ENCODE measurements around the gene EN1. TPM values are rescaled to one million over a fixed set of nuclear protein-coding genes. Genes with fewer than 3 reads are reported as not detected.

The EN1 gene
- total and polyA plus RNA-seq, 3 experiments from 2014 or later: not detected

- no peak overlapping the region for H3K4me3 ChIP-seq (ENCODE audit: low read length)
- Mint-ChIP-seq H3K4me1 (peaks cover 6 to 16% (median 6%) of the 10 kb centered on the region in 3 donors), H3K4me3 (no peak overlapping the region), H3K27ac (no peak overlapping the region), H3K9me3 (peaks cover 0 to 3% (median 0%) of the 10 kb centered on the region in 5 donors), H3K27me3 (peaks cover 53 to 68% of the 10 kb centered on the region in 2 donors), H3K36me3 (no peaks in the 10 kb centered on the region)
- no peaks in the 10 kb centered on the region for H3K4me1 ChIP-seq (ENCODE audit: insufficient read depth, low read length)
- CTCF ChIA-PET: no interaction called here
- no peaks in the 10 kb centered on the region for H3K9me3 ChIP-seq (ENCODE audit: low read length)
- no peak for DNase-seq
- H3K27me3 ChIP-seq (ENCODE audit: insufficient read depth, low read length, poor library complexity, severe bottlenecking): peaks cover 7% of the 10 kb centered on the region
- no peaks in the 10 kb centered on the region for H3K36me3 ChIP-seq (ENCODE audit: insufficient read depth, low read length)
- POLR2A ChIA-PET: no interaction called here
- no peak overlapping the region for H3K27ac ChIP-seq (ENCODE audit: low read depth, low read length)
These were observed 15.2 kb downstream of the EN1 start for GRCh38 chr2:118832071-118832790.

DNA sequence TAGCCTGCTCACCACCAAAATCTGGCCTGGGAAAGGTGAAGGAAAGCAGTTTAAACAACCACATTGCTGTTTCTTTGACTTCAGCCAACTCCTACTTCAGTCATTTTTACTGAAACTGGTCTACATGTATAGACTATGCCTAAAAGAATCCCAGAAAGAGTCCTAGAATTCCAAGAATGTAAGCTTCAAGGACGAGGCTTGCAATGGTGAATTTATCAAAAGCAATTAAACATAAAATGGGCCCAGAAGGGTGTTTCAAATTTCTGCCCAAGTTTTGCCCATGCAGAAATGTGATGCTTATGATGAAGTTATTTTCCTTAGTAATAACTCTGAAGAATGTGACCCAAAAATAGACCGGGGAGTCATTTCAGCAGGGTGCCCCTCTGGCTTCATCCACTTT, 16.6 kb downstream of the EN1 start:
- Mint-ChIP-seq H3K4me3 (no peak overlapping the region), H3K27ac (no peak overlapping the region), H3K36me3 (no peaks in the 10 kb centered on the region), H3K4me1 (peaks cover 0 to 9% (median 3%) of the 10 kb centered on the region in 3 donors), H3K27me3 (peaks cover 43 to 56% of the 10 kb centered on the region in 2 donors), H3K9me3 (no peaks in the 10 kb centered on the region)
- no peak overlapping the region for H3K4me3 ChIP-seq (ENCODE audit: low read length)
- H3K27me3 ChIP-seq (ENCODE audit: insufficient read depth, low read length, poor library complexity, severe bottlenecking): peaks cover 5% of the 10 kb centered on the region
- ChIA-PET POLR2A (no interaction called here), CTCF (no interaction called here)
- DNase-seq: no peak
- no peaks in the 10 kb centered on the region for H3K4me1 ChIP-seq (ENCODE audit: insufficient read depth, low read length)
- H3K9me3 ChIP-seq (ENCODE audit: low read length): no peaks in the 10 kb centered on the region
- no peaks in the 10 kb centered on the region for H3K36me3 ChIP-seq (ENCODE audit: insufficient read depth, low read length)
- H3K27ac ChIP-seq (ENCODE audit: low read depth, low read length): no peak overlapping the region

- Mint-ChIP-seq H3K27me3 (peaks cover 37 to 58% of the 10 kb centered on the region in 2 donors), H3K4me1 (peaks cover 0 to 4% (median 3%) of the 10 kb centered on the region in 3 donors), H3K9me3 (no peaks in the 10 kb centered on the region), H3K27ac (no peak overlapping the region), H3K36me3 (no peaks in the 10 kb centered on the region), H3K4me3 (no peak overlapping the region)
- no peak overlapping the region for H3K27ac ChIP-seq (ENCODE audit: low read depth, low read length)
- ChIA-PET CTCF (no interaction called here), POLR2A (no interaction called here)
- no peaks in the 10 kb centered on the region for H3K9me3 ChIP-seq (ENCODE audit: low read length)
- H3K4me3 ChIP-seq (ENCODE audit: low read length): no peak overlapping the region
- H3K4me1 ChIP-seq (ENCODE audit: insufficient read depth, low read length): no peaks in the 10 kb centered on the region
- H3K27me3 ChIP-seq (ENCODE audit: insufficient read depth, low read length, poor library complexity, severe bottlenecking): peaks cover 5% of the 10 kb centered on the region
- no peak for DNase-seq
- H3K36me3 ChIP-seq (ENCODE audit: insufficient read depth, low read length): no peaks in the 10 kb centered on the region
These were observed 17.3 kb downstream of the EN1 start for GRCh38 chr2:118830118-118830517.

- ChIA-PET POLR2A (no interaction called here), CTCF (no interaction called here)
- H3K4me1 Mint-ChIP-seq: no peaks in the 10 kb centered on the region
- Histone ChIP-seq H3K27ac (ENCODE audit: low read depth, low read length) (no peak overlapping the region), H3K4me1 (ENCODE audit: insufficient read depth, low read length) (no peaks in the 10 kb centered on the region), H3K4me3 (ENCODE audit: low read length) (no peak overlapping the region), H3K27me3 (ENCODE audit: insufficient read depth, low read length, poor library complexity, severe bottlenecking) (no peaks in the 10 kb centered on the region), H3K36me3 (ENCODE audit: insufficient read depth, low read length) (no peaks in the 10 kb centered on the region), H3K9me3 (ENCODE audit: low read length) (no peaks in the 10 kb centered on the region)
- no peak for DNase-seq
- no peak overlapping the region for H3K4me3 Mint-ChIP-seq
- H3K9me3 Mint-ChIP-seq: no peaks in the 10 kb centered on the region
- no peaks in the 10 kb centered on the region for H3K36me3 Mint-ChIP-seq
- H3K27ac Mint-ChIP-seq: no peak overlapping the region
- peaks cover 18 to 41% of the 10 kb centered on the region in 2 donors for H3K27me3 Mint-ChIP-seq
These were observed 21.4 kb downstream of the EN1 start for GRCh38 chr2:118826093-118826492.

DNA sequence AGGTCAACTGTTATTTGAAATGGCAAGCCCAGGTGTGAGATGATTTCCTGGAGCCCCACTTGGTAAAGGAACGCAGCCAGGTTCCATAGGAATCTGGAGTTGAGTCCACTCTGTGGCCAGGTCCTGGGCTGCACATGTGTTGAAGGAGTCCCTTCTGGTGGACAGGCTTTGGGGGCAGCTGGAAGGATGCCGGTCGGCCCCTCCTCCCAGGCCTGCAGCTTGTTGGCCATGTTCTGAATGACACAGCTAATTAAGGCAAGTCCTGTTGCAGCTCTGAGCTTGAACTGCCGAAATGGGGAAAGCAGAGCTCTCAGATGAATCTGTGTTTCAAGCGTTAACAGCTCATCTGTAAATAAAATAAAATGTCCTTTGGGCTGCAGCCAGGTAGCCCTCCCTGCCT, 23.8 kb downstream of the EN1 start:
- Histone ChIP-seq H3K9me3 (ENCODE audit: low read length) (no peaks in the 10 kb centered on the region), H3K27ac (ENCODE audit: low read depth, low read length) (no peak overlapping the region), H3K27me3 (ENCODE audit: insufficient read depth, low read length, poor library complexity, severe bottlenecking) (no peaks in the 10 kb centered on the region), H3K4me1 (ENCODE audit: insufficient read depth, low read length) (no peaks in the 10 kb centered on the region), H3K4me3 (ENCODE audit: low read length) (no peak overlapping the region), H3K36me3 (ENCODE audit: insufficient read depth, low read length) (no peaks in the 10 kb centered on the region)
- Mint-ChIP-seq H3K27me3 (peaks cover 11 to 45% of the 10 kb centered on the region in 2 donors), H3K27ac (no peak overlapping the region), H3K9me3 (no peaks in the 10 kb centered on the region), H3K36me3 (no peaks in the 10 kb centered on the region), H3K4me3 (no peak overlapping the region), H3K4me1 (no peaks in the 10 kb centered on the region)
- ChIA-PET CTCF (interaction anchor here (1.1 kb wide), 1 partner anchor 32 kb away, joined by 3 read pairs; no protein-coding TSS in a partner anchor), POLR2A (no interaction called here)
- no peak for DNase-seq

DNA sequence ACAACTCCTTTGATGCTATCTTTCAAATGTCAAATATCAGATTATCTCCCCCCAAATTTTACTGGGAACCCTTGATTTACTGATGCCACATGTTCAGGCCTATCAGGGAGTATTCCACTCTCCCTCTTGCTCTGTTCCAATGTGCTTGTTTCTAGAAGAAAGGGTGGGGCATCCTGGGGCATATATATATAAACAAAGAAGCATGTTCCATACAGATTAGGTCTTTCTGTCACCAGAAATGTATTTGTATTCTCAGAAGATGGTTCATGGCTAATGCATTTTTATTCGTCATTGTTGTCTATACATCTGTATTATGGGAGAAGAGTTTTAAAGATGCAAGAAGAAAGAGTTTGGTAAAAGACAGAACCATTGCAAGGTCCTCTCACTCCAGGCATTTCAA, 24.9 kb downstream of the EN1 start:
- Histone ChIP-seq H3K27me3 (ENCODE audit: insufficient read depth, low read length, poor library complexity, severe bottlenecking) (no peaks in the 10 kb centered on the region), H3K9me3 (ENCODE audit: low read length) (no peaks in the 10 kb centered on the region), H3K4me3 (ENCODE audit: low read length) (no peak overlapping the region), H3K36me3 (ENCODE audit: insufficient read depth, low read length) (no peaks in the 10 kb centered on the region), H3K27ac (ENCODE audit: low read depth, low read length) (no peak overlapping the region), H3K4me1 (ENCODE audit: insufficient read depth, low read length) (no peaks in the 10 kb centered on the region)
- CTCF ChIA-PET: interaction anchor here (1.1 kb wide), 1 partner anchor 33 kb away, joined by 3 read pairs; no protein-coding TSS in a partner anchor
- no peak overlapping the region for H3K27ac Mint-ChIP-seq
- no peaks in the 10 kb centered on the region for H3K36me3 Mint-ChIP-seq
- H3K4me1 Mint-ChIP-seq: no peaks in the 10 kb centered on the region
- H3K4me3 Mint-ChIP-seq: no peak overlapping the region
- POLR2A ChIA-PET: no interaction called here
- no peak for DNase-seq
- no peaks in the 10 kb centered on the region for H3K9me3 Mint-ChIP-seq
- peaks cover 13 to 49% of the 10 kb centered on the region in 2 donors for H3K27me3 Mint-ChIP-seq

- H3K4me1 Mint-ChIP-seq: no peaks in the 10 kb centered on the region
- ChIA-PET CTCF (no interaction called here), POLR2A (no interaction called here)
- no peak overlapping the region for H3K4me3 Mint-ChIP-seq
- no peak overlapping the region for H3K4me3 ChIP-seq (ENCODE audit: low read length)
- H3K27ac ChIP-seq (ENCODE audit: low read depth, low read length): no peak overlapping the region
- H3K27me3 Mint-ChIP-seq: peaks cover 18 to 53% of the 10 kb centered on the region in 2 donors
- H3K9me3 ChIP-seq (ENCODE audit: low read length): no peaks in the 10 kb centered on the region
- H3K27me3 ChIP-seq (ENCODE audit: insufficient read depth, low read length, poor library complexity, severe bottlenecking): no peaks in the 10 kb centered on the region
- H3K9me3 Mint-ChIP-seq: peaks cover 0 to 3% (median 0%) of the 10 kb centered on the region in 5 donors
- DNase-seq: no peak
- H3K27ac Mint-ChIP-seq: no peak overlapping the region
- no peaks in the 10 kb centered on the region for H3K36me3 ChIP-seq (ENCODE audit: insufficient read depth, low read length)
- no peaks in the 10 kb centered on the region for H3K4me1 ChIP-seq (ENCODE audit: insufficient read depth, low read length)
- H3K36me3 Mint-ChIP-seq: no peaks in the 10 kb centered on the region
These were observed 25.4 kb downstream of the EN1 start for GRCh38 chr2:118822015-118822414.

GRCh38 chr2:118817469-118817868, 30.0 kb downstream of the EN1 start:
- H3K4me3 ChIP-seq (ENCODE audit: low read length): no peak overlapping the region
- H3K27ac Mint-ChIP-seq: no peak overlapping the region
- no peak overlapping the region for H3K4me3 Mint-ChIP-seq
- peaks cover 31 to 68% of the 10 kb centered on the region in 2 donors for H3K27me3 Mint-ChIP-seq
- ChIA-PET POLR2A (no interaction called here), CTCF (no interaction called here)
- H3K4me1 Mint-ChIP-seq: no peaks in the 10 kb centered on the region
- no peak for DNase-seq
- H3K9me3 ChIP-seq (ENCODE audit: low read length): no peaks in the 10 kb centered on the region
- H3K36me3 ChIP-seq (ENCODE audit: insufficient read depth, low read length): no peaks in the 10 kb centered on the region
- peaks cover 0 to 3% (median 0%) of the 10 kb centered on the region in 5 donors for H3K9me3 Mint-ChIP-seq
- H3K27ac ChIP-seq (ENCODE audit: low read depth, low read length): no peak overlapping the region
- H3K36me3 Mint-ChIP-seq: no peaks in the 10 kb centered on the region
- no peaks in the 10 kb centered on the region for H3K4me1 ChIP-seq (ENCODE audit: insufficient read depth, low read length)
- peaks cover 3% of the 10 kb centered on the region for H3K27me3 ChIP-seq (ENCODE audit: insufficient read depth, low read length, poor library complexity, severe bottlenecking)
